NCI-H345 treated with DMSO at 0.1 percent for 48 hours (cell line): ENCODE data around the gene SCUBE1.

Experiments
- DNase-seq: peaks from one replicate; lab custom pipeline; 2025; ENCODE audit not compliant: unreplicated experiment; lab: John Stamatoyannopoulos, UW

SCUBE1 gene

GRCh38 chr22:43222262-43222661 lies 120.9 kb downstream of the SCUBE1 start:
- no peak for DNase-seq

GRCh38 chr22:43220625-43221380 lies 122.4 kb downstream of the SCUBE1 start:
- no peak for DNase-seq

GRCh38 chr22:43218786-43219185 lies 124.4 kb downstream of the SCUBE1 start:
- DNase-seq = no peak

GRCh38 chr22:43217285-43218030 lies 125.7 kb downstream of the SCUBE1 start:
- DNase-seq = no peak

GRCh38 chr22:43216738-43217137 lies 126.4 kb downstream of the SCUBE1 start:
- DNase-seq = no peak

GRCh38 chr22:43213962-43214361 lies 129.2 kb downstream of the SCUBE1 start:
- DNase-seq = no peak

GRCh38 chr22:43213051-43213450 lies 130.1 kb downstream of the SCUBE1 start:
- DNase-seq = no peak

- no peak for DNase-seq
Observed at GRCh38 chr22:43212434-43212952, 130.7 kb downstream of the SCUBE1 start.

- no peak for DNase-seq
Observed at GRCh38 chr22:43211941-43212433, 131.2 kb downstream of the SCUBE1 start.

- DNase-seq = no peak
Observed at GRCh38 chr22:43210631-43211515, 132.3 kb downstream of the SCUBE1 start.

- DNase-seq = no peak
Observed at GRCh38 chr22:43209971-43210370, 133.2 kb downstream of the SCUBE1 start.

GRCh38 chr22:43209523-43209890 lies 133.7 kb downstream of the SCUBE1 start:
- no peak for DNase-seq

GRCh38 chr22:43208703-43209522 lies 134.3 kb downstream of the SCUBE1 start:
- no peak for DNase-seq

- DNase-seq = no peak
Observed at GRCh38 chr22:43207849-43208702, 135.1 kb downstream of the SCUBE1 start.

GRCh38 chr22:43207386-43207785 lies 135.8 kb downstream of the SCUBE1 start:
- DNase-seq = no peak

- no peak for DNase-seq
Observed at GRCh38 chr22:43206509-43207161, 136.5 kb downstream of the SCUBE1 start.

GRCh38 chr22:43205748-43206508 lies 137.2 kb downstream of the SCUBE1 start:
- no peak for DNase-seq

GRCh38 chr22:43205261-43205691 lies 137.9 kb downstream of the SCUBE1 start:
- DNase-seq = no peak
